Activated naive CD4-positive, alpha-beta T cell treated with anti-CD3 and anti-CD28 coated beads, Interleukin-2, amount 50 U/mL, for 72 hours (primary cell): ENCODE results near the gene THY1. TPM values are rescaled to one million over a fixed set of nuclear protein-coding genes. Genes with fewer than 3 reads are reported as not detected.

ENCODE experiments used
- ATAC-seq, 2 donors: fragments of 150-1000 bp; cut with Tn5 transposase; 2 replicates each; pipeline ENCODE4 v1.10.0; 2021; ENCODE audit warnings: mild to moderate bottlenecking in 2 of 2, moderate library complexity in 2 of 2
- DNase-seq, 2 donors: peaks; one replicate each; pipeline ENCODE4 v3.0.0; 2021 to 2022; ENCODE audit warnings: low spot score in 2 of 2
- H3K27ac Mint-ChIP-seq, 2 donors: one replicate each; pipeline ENCODE4 v1.8.0; 2022; ENCODE audit warnings: mild to moderate bottlenecking in 2 of 2, mixed read lengths in 2 of 2
- H3K36me3 Mint-ChIP-seq, 2 donors: one replicate each; pipeline ENCODE4 v1.8.0; 2022; ENCODE audit warnings: mixed read lengths in 2 of 2
- H3K9me3 Mint-ChIP-seq, 2 donors: one replicate each; pipeline ENCODE4 v1.8.0; 2022; ENCODE audit warnings: mixed read lengths in 2 of 2
- total RNA-seq, 2 donors: library from RNA; stranded (reverse); gene quantifications; one replicate each; pipeline ENCODE4 v1.2.3, GENCODE V29; 2022

THY1 gene
- total RNA-seq, 2 donors from 2014 or later: not detected

DNA sequence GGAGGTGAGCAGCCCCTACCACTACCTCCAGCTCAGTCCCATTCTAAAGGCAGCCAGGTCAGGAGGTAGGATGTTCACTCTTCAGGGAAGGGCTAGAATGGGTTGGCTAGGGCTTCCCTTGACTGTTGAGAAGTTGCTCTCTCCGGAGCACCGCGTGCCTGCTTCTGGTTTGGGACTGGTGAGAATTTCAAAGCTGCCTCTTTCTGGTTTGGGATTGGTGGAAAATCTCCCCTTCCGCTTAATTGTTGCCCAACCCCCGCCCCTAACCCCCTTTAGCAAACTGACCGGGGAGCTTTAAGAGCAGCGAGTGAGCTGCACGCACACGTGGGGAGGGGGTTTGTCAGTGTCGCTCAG lies 42.2 kb downstream of the THY1 start:
- no peak for ATAC-seq
- DNase-seq: no peak
- Mint-ChIP-seq H3K36me3 (no peaks in the 10 kb centered on the region), H3K9me3 (no peaks in the 10 kb centered on the region), H3K27ac (no peak overlapping the region)

GRCh38 chr11:119380160-119380826 lies 42.7 kb downstream of the THY1 start:
- DNase-seq (peak in 1 of 2 donors; percentile 51), ATAC-seq (no peak)
- Mint-ChIP-seq H3K27ac (no peak overlapping the region), H3K9me3 (no peaks in the 10 kb centered on the region), H3K36me3 (no peaks in the 10 kb centered on the region)

GRCh38 chr11:119378851-119379465 lies 44.0 kb downstream of the THY1 start:
- no peak for ATAC-seq
- peak overlapping the region in 1 of 2 donors; percentile 91 for H3K27ac Mint-ChIP-seq
- no peaks in the 10 kb centered on the region for H3K36me3 Mint-ChIP-seq
- no peaks in the 10 kb centered on the region for H3K9me3 Mint-ChIP-seq
- no peak for DNase-seq

DNA sequence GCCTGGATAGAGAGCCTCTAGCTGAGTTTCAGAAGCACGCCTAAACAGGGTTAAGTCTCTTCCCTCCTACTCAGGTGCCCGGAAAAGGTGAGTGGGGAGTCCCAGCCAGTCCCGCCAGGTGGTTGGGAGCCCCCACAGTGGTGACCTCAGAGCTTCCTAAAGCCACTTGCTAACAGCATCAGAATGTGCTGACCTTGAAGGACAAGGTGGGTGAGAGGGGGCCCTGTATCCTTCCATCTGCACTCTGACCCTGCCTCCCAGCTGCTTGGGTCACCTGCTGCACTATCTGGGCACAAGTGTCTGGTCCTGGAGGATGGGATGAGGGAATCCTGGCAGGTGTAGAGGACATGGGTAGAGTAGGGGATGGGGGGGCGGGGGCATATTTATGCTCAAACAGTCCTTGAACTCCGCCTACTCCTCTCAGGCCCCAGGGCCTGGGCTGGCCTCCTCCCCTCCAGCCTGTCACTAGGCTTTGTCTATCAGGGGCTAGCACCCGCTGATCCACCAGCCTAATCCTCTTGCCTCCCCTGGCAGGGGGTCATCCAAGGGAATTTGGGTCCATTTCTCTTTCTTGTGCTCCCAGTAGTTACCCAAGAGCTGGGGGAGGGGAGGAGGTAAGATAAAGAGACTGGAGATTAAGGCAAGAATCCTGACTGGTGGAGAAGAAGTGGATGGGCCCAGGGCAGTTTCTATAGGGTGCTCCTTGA lies 44.9 kb downstream of the THY1 start:
- ATAC-seq (no peak), DNase-seq (no peak)
- Mint-ChIP-seq H3K27ac (peak overlapping the region in 1 of 2 donors; percentile 19), H3K9me3 (no peaks in the 10 kb centered on the region), H3K36me3 (no peaks in the 10 kb centered on the region)

DNA sequence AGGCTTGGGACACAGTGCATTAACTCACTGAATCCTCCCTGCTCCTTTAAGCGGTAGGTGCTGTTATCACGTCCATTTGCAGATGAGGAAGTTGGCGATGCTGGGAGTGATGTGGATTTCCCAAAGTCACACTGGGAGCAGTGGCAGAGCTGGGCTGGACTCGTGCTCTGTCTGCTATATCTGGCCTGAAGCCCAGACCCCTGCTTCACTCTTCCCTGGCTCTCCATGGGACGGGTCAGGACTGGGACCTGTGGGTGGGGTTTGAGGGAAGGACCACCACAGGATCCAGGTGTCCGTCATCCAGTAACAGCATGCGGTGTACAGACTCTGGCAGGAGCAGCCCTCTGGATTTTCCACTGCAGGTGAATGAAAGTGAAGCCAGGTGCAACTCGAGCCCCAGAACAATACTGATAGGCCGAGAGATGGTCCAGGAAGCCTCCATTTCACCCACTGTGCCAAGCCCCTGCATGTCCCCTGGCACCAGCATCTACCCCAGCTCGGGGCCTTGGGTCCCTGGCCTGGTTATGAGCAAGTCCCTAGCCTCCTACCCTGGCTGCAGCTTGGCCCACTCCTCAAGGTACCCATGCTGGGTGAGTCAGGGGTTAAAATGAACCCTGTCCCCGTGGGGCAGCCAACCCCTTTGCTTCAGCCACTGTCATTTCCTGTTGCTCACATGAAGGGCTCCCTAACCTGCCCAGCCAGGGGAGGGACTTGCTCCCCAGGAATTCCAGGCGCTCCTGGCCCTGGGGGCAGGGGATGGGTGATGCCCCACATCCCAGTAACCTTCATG lies 45.7 kb downstream of the THY1 start:
- H3K27ac Mint-ChIP-seq: peak overlapping the region in 1 of 2 donors; percentile 19
- no peak for ATAC-seq

DNA sequence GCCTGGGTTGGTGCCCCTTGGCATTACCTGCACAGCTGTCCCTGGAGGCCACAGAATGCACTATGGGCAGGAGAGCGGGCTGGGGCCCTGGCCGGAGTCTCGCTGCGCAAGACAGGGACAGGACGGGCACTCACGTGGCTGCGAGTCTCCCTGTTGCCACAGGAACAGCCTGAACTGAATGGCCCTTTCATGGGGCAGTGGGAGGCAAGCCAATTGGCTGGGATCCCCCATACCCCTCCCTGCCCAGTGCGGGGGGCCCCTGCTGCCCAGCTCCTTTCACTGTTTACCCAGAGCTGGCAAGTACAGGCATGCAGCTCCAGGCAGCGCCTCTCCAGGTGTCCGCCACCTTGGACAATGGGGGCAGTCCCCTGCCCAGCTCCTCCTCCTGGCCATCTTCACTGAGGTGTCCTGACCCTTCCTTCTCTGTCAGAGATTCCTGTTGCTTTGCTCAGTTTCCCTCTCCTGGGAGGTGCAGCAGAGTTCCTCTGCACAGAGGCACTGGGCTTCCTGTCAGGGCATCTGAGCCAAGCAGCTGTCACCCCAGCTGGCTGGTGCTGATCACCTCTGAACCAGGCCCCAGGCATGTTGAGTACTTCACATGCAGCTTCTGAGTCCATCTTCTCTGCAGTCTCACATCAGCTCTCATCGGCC lies 46.6 kb downstream of the THY1 start:
- DNase-seq (no peak), ATAC-seq (no peak)
- no peaks in the 10 kb centered on the region for H3K36me3 Mint-ChIP-seq
- no peak overlapping the region for H3K27ac Mint-ChIP-seq
- no peaks in the 10 kb centered on the region for H3K9me3 Mint-ChIP-seq

More for the DNA sequence above, 45.7 kb downstream of the THY1 start:
- H3K9me3 Mint-ChIP-seq: no peaks in the 10 kb centered on the region
- peak in 1 of 2 donors; percentile 51 for DNase-seq
- H3K36me3 Mint-ChIP-seq: no peaks in the 10 kb centered on the region

DNA sequence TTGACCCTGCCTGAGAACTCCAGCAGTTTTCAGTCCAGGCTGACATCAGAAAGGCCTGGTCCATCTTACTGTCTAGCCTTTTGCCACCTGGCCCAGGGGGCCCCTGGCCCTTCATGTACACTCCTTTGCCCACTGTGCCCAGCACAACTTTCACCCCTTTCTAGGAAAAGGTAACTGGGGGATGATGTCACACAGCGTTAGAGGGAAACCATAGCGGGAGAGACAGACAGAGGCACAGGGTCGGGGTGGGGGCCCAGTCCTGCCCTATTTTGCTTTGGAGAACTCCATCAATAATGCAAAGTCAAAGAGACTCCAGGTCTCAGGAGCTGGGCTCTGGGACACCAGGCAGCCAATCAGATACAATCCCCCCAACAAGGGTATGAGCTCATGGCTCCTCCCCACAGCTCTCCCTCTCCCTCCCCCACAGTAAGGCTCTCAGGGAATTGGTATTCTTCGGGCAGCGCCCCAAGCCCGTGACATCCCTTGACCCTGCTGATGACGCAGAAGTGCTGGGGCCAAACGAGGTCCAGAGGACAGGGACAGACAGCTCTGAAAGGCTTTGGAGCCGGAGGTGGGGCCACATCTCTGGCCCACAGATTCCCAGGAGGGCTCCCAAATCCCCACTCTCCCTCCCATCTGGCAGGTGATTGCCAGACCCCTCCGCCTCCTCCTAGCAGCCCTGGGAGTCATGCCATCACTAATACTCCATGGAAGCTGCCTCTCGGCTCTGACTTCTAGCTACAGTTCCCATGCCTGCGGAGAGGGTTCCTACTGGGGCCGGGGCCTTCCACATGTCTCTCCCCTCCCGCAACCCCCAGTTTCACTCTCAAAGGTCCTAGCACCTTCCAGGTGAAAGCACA lies 47.4 kb downstream of the THY1 start:
- Mint-ChIP-seq H3K27ac (no peak overlapping the region), H3K36me3 (no peaks in the 10 kb centered on the region), H3K9me3 (no peaks in the 10 kb centered on the region)
- no peak for ATAC-seq
- DNase-seq: peak in 1 of 2 donors; percentile 45

DNA sequence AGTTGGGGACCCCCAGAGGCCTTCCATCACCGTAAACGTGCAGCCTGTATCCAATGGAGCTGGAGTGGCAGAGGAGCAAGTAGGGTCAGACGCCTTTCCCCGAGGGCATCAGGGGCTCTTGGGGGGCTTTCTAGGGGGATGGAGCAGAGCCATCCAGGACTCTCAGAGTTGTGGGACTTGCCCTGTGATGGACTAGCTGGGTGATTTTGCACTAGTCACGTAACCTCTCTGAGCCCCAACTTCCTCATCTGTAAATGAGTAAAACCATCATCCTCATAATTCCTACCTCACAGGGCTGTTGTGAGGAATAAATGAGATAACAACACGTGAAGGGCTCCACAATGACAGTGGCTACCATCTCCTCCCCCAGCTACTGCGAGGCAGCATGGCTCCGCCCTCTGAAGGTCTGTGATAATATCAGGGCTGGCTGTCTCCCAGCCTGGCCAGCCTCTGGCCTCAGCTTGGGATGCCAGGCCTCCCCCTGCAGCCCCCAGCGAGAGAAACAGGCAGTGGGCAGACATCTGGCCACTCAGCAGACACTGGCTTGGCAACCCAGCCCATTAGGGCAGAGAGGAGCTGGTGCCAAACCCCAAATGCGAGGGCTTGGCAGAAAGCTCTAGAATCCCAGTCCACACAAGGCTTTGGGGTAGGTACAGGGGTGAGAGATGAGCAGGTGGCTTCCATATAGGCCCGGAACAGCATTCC lies 48.2 kb downstream of the THY1 start:
- ATAC-seq (no peak), DNase-seq (no peak)
- no peak overlapping the region for H3K27ac Mint-ChIP-seq
- no peaks in the 10 kb centered on the region for H3K9me3 Mint-ChIP-seq
- H3K36me3 Mint-ChIP-seq: no peaks in the 10 kb centered on the region

- H3K27ac Mint-ChIP-seq: no peak overlapping the region
- H3K9me3 Mint-ChIP-seq: no peaks in the 10 kb centered on the region
- H3K36me3 Mint-ChIP-seq: no peaks in the 10 kb centered on the region
- ATAC-seq (peak; percentile 54 to 59), DNase-seq (peak; percentile 51 to 57)
Observed at GRCh38 chr11:119373921-119374631, 48.9 kb downstream of the THY1 start.

DNA sequence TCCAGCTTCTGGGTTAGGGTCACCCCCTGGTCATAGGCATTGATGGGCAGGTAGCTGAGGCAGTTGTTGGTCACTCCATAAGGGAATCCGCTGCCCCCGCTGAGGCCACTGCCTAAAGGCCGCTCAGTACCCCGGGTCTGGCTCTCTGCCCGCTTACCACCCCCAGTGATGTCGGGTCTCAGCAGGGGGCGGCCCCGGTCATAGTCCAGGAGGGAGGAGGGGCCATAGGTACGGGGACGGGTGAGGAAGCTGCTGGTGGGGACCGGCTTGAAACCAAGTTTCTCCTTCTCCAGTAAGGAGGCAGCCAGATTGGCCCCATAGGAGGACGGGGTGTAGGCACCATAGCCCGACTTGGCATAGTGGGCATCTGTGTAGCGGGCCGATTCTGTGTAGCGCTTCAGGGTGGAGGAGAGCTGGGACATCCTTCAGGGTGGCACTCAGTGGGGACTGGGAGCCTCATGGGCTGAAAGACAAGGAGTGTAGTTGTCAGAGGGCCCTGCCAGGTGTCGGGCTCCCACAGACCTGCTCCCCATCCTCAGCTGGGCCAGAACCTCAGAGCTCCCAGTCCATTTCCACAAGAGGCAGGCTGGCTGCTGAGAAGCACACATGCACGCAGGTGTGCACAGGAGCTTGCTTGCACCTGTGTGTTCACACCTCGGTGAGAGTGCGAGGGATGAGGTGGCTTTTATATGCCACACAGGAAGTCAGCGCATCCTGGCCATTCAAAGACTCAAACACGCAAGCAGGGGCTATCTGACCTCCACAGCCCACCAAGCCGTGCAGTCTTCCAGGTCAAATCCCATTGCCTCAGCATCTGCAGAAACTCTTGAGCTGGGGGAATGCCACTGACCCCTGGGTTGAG lies 49.7 kb downstream of the THY1 start:
- peak in 1 of 2 donors; percentile 50 for DNase-seq
- Mint-ChIP-seq H3K36me3 (no peaks in the 10 kb centered on the region), H3K27ac (no peak overlapping the region), H3K9me3 (no peaks in the 10 kb centered on the region)
- ATAC-seq: no peak

GRCh38 chr11:119372260-119373058 lies 50.5 kb downstream of the THY1 start:
- Mint-ChIP-seq H3K36me3 (no peaks in the 10 kb centered on the region), H3K9me3 (no peaks in the 10 kb centered on the region), H3K27ac (no peak overlapping the region)
- peak in 1 of 2 donors; percentile 42 for DNase-seq
- ATAC-seq: no peak

- no peaks in the 10 kb centered on the region for H3K9me3 Mint-ChIP-seq
- no peak overlapping the region for H3K27ac Mint-ChIP-seq
- ATAC-seq (no peak), DNase-seq (no peak)
- no peaks in the 10 kb centered on the region for H3K36me3 Mint-ChIP-seq
Observed at GRCh38 chr11:119371778-119372182, 51.2 kb downstream of the THY1 start.

DNA sequence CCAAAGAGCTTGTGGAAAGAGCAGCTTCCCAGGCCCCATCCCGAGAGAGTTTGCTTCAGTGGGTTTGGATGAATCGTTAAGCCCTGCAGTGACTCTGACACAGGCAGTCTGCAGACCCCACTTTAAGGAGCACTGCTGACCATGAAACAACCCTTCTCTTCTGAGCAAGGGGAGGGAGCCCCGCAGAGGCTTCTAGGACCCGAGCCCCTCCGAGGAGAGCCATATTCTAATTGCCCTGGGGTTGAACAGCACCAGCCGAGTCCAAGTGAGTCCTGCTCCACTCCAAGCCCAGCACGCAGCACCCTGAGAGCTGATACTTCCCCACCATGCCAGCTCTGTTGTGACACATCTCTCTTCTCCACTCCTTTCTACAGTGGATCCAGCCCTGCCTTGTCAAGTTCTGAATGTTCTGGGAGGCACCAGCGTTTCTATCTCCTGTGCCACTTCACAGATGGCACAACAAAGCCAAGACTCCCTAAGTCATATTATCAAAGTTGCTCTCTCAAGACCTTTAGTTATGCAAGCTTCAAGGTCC lies 51.8 kb downstream of the THY1 start:
- DNase-seq (no peak), ATAC-seq (no peak)
- Mint-ChIP-seq H3K36me3 (no peaks in the 10 kb centered on the region), H3K9me3 (no peaks in the 10 kb centered on the region), H3K27ac (no peak overlapping the region)
